Tibial nerve (tissue), 3 donors: ENCODE data around the gene NELL2.

ENCODE experiments used
- EP300 ChIP-seq, 2 donors: sonication (generic); formaldehyde crosslinking; IDR thresholded peaks; one replicate each; pipeline ENCODE4 v1.6.1; 2017; ENCODE audit warnings: antibody characterized with exemption in 2 of 2, mild to moderate bottlenecking in 1 of 2
- POLR2A ChIP-seq, 2 donors: fragments of 450-650 bp; IDR thresholded peaks; one replicate each; pipeline ENCODE4 v1.6.1; 2017; ENCODE audit warnings: antibody characterized with exemption in 2 of 2, mild to moderate bottlenecking in 2 of 2, moderate library complexity in 2 of 2

DNA sequence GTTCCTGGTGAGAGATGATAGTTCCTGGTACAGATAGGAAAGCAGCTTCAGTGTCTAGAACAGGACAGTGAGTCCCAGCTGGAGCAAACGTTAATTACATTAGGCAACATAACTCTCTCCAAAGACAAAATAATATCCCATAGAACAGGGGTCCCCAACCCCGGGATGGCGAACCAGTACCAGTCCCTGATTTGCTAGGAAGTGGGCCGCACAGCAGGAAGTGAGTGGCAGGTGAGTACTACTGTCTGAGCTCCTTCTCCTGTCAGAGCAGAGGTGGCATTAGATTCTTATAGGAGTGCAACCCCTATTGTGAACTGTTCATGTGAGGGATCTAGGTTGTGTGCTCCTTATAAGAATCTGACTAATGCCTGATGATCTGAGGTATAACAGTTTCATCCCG, 204.1 kb downstream of the NELL2 start:
- no peak for TF ChIP-seq POLR2A (IDR thresholded peaks at IDR 0.05)
- TF ChIP-seq EP300 (IDR thresholded peaks at IDR 0.05) = no peak
